Measurements from ENCODE around the gene MAN1C1.
"Not testable (repeated sequence)": the region's sequence is repeated elsewhere in the genome, so short reads cannot be mapped to it uniquely, and the experiment has no call there.

The MAN1C1 gene

GRCh38 chr1:25731626-25732370 is 115.2 kb downstream of the MAN1C1 start:
- FAIRE-seq (no peak), DNase-seq (ENCODE audit: insufficient read length) (no peak)
- TF ChIP-seq TAF1 (IDR thresholded peaks at IDR 0.05; ENCODE audit: borderline replicate concordance, low read depth, low read length) (no peak), POLR2A (IDR thresholded peaks at IDR 0.05; ENCODE audit: low read depth, low read length) (no peak), POLR2AphosphoS5 (IDR thresholded peaks at IDR 0.05; ENCODE audit: low read depth, low read length) (no peak)

GRCh38 chr1:25732821-25733220 is 116.2 kb downstream of the MAN1C1 start:
- no peak for DNase-seq (ENCODE audit: insufficient read length)
- FAIRE-seq = no peak
- no peak for TF ChIP-seq TAF1 (IDR thresholded peaks at IDR 0.05; ENCODE audit: borderline replicate concordance, low read depth, low read length)
- TF ChIP-seq POLR2A (IDR thresholded peaks at IDR 0.05; ENCODE audit: low read depth, low read length) = no peak
- no peak for TF ChIP-seq POLR2AphosphoS5 (IDR thresholded peaks at IDR 0.05; ENCODE audit: low read depth, low read length)

GRCh38 chr1:25733271-25733670 is 116.7 kb downstream of the MAN1C1 start:
- no peak for TF ChIP-seq POLR2AphosphoS5 (IDR thresholded peaks at IDR 0.05; ENCODE audit: low read depth, low read length)
- no peak for TF ChIP-seq TAF1 (IDR thresholded peaks at IDR 0.05; ENCODE audit: borderline replicate concordance, low read depth, low read length)
- TF ChIP-seq POLR2A (IDR thresholded peaks at IDR 0.05; ENCODE audit: low read depth, low read length) = no peak
- no peak for FAIRE-seq
- no peak for DNase-seq (ENCODE audit: insufficient read length)

- DNase-seq (ENCODE audit: insufficient read length); FAIRE-seq: not testable (repeated sequence)
Observed at GRCh38 chr1:25734991-25735390, 118.4 kb downstream of the MAN1C1 start.

- TF ChIP-seq TAF1 (IDR thresholded peaks at IDR 0.05; ENCODE audit: borderline replicate concordance, low read depth, low read length) (no peak), POLR2A (IDR thresholded peaks at IDR 0.05; ENCODE audit: low read depth, low read length) (no peak), POLR2AphosphoS5 (IDR thresholded peaks at IDR 0.05; ENCODE audit: low read depth, low read length) (no peak)
- FAIRE-seq (no peak), DNase-seq (ENCODE audit: insufficient read length) (no peak)
Observed at GRCh38 chr1:25735956-25736529, 119.5 kb downstream of the MAN1C1 start.

- DNase-seq (ENCODE audit: insufficient read length) = no peak
- no peak for FAIRE-seq
- TF ChIP-seq POLR2A (IDR thresholded peaks at IDR 0.05; ENCODE audit: low read depth, low read length) (no peak), TAF1 (IDR thresholded peaks at IDR 0.05; ENCODE audit: borderline replicate concordance, low read depth, low read length) (no peak), POLR2AphosphoS5 (IDR thresholded peaks at IDR 0.05; ENCODE audit: low read depth, low read length) (no peak)
Observed at GRCh38 chr1:25737130-25737529, 120.5 kb downstream of the MAN1C1 start.

GRCh38 chr1:25738499-25738898 is 121.9 kb downstream of the MAN1C1 start:
- TF ChIP-seq POLR2AphosphoS5 (IDR thresholded peaks at IDR 0.05; ENCODE audit: low read depth, low read length) (no peak), TAF1 (IDR thresholded peaks at IDR 0.05; ENCODE audit: borderline replicate concordance, low read depth, low read length) (no peak), POLR2A (IDR thresholded peaks at IDR 0.05; ENCODE audit: low read depth, low read length) (no peak)
- FAIRE-seq = no peak
- no peak for DNase-seq (ENCODE audit: insufficient read length)

GRCh38 chr1:25739341-25739740 is 122.8 kb downstream of the MAN1C1 start:
- FAIRE-seq = no peak
- TF ChIP-seq POLR2A (IDR thresholded peaks at IDR 0.05; ENCODE audit: low read depth, low read length) (no peak), TAF1 (IDR thresholded peaks at IDR 0.05; ENCODE audit: borderline replicate concordance, low read depth, low read length) (no peak), POLR2AphosphoS5 (IDR thresholded peaks at IDR 0.05; ENCODE audit: low read depth, low read length) (no peak)

GRCh38 chr1:25740071-25740470 is 123.5 kb downstream of the MAN1C1 start:
- TF ChIP-seq POLR2A (IDR thresholded peaks at IDR 0.05; ENCODE audit: low read depth, low read length) (no peak), TAF1 (IDR thresholded peaks at IDR 0.05; ENCODE audit: borderline replicate concordance, low read depth, low read length) (no peak)
- FAIRE-seq (no peak), DNase-seq (ENCODE audit: insufficient read length) (no peak)

More at GRCh38 chr1:25739341-25739740, 122.8 kb downstream of the MAN1C1 start:
- no peak for DNase-seq (ENCODE audit: insufficient read length)

GRCh38 chr1:25742316-25742715 is 125.7 kb downstream of the MAN1C1 start:
- FAIRE-seq (no peak), DNase-seq (ENCODE audit: insufficient read length) (no peak)
- TF ChIP-seq TAF1 (IDR thresholded peaks at IDR 0.05; ENCODE audit: borderline replicate concordance, low read depth, low read length) (no peak), POLR2AphosphoS5 (IDR thresholded peaks at IDR 0.05; ENCODE audit: low read depth, low read length) (no peak), POLR2A (IDR thresholded peaks at IDR 0.05; ENCODE audit: low read depth, low read length) (no peak)

- TF ChIP-seq POLR2A (IDR thresholded peaks at IDR 0.05; ENCODE audit: low read depth, low read length) = no peak
- no peak for TF ChIP-seq TAF1 (IDR thresholded peaks at IDR 0.05; ENCODE audit: borderline replicate concordance, low read depth, low read length)
- TF ChIP-seq POLR2AphosphoS5 (IDR thresholded peaks at IDR 0.05; ENCODE audit: low read depth, low read length) = no peak
- no peak for FAIRE-seq
- no peak for DNase-seq (ENCODE audit: insufficient read length)
Observed at GRCh38 chr1:25743164-25744139, 126.9 kb downstream of the MAN1C1 start.

Measured in GM12892 (cell line).